ENCODE results near the gene HARBI1.

- no peak for TF ChIP-seq CBX5 (IDR thresholded peaks at IDR 0.05; ENCODE audit: borderline replicate concordance, low read depth)
- no peak for TF ChIP-seq ZBTB11 (CRISPR knock-in tag; IDR thresholded peaks at IDR 0.05)
- no peak for TF ChIP-seq EZH2 (IDR thresholded peaks at IDR 0.05; ENCODE audit: borderline replicate concordance, low read depth, low read length)
- no peak for TF ChIP-seq SP1 (CRISPR knock-in tag; IDR thresholded peaks at IDR 0.05)
- TF ChIP-seq CTCF (IDR thresholded peaks at IDR 0.05 in 2 of 3, conservative IDR thresholded peaks at IDR 0.05 in 1 of 3; ENCODE audit: insufficient read depth in 2 of 3, low read depth in 1 of 3, low read length in 3 of 3), result no peak
- TF ChIP-seq RBFOX2 (IDR thresholded peaks at IDR 0.05; ENCODE audit: low read depth, low read length), result no peak
Observed at GRCh38 chr11:46559815-46560214, 57.2 kb downstream of the HARBI1 start.

Measured in K562 (cell line).